ENCODE data around the gene SUGP2. TPM values are rescaled to one million over a fixed set of nuclear protein-coding genes. Genes with fewer than 3 reads are reported as not detected.

Gene SUGP2
- polyA plus RNA-seq, 3 donors, result 7.6 to 143 (median 8.2) TPM

DNA sequence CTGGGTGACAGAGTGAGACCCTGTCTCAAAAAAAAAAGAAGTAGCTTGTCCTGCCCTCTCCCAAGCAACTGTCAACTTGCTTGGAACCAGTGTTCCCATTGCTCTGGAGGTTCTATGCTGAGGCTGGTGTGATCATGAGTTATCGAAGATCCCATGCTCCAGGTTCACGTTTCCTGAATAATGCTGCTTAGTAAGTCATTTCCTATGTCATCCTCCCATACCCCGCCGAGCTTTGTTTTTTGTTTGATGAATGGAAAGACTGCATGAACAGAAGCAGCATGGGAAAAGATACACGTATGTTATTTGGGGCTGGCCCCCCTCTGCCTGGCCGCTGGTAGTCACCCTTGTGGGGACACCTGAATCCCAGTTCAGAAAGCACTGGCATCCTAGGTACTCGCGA lies 41.8 kb upstream of the SUGP2 start:
- Mint-ChIP-seq H3K4me1 (peaks cover 45% of the 10 kb centered on the region), H3K27ac (peak overlapping the region in 1 of 7 donors; percentile 47), H3K9me3 (no peaks in the 10 kb centered on the region), H3K4me3 (no peak overlapping the region), H3K36me3 (peaks cover 4 to 7% of the 10 kb centered on the region in 2 donors), H3K27me3 (ENCODE audit: low read depth in 3 of 3) (peaks cover 0 to 4% (median 0%) of the 10 kb centered on the region in 3 donors)
- Histone ChIP-seq H3K4me3 (replicated peaks in 1 of 3; ENCODE audit: low read depth in 2 of 3, low read length in 3 of 3) (no peak overlapping the region), H3K27me3 (ENCODE audit: control insufficient read depth in 2 of 2, insufficient read depth in 2 of 2, low read length in 2 of 2) (no peaks in the 10 kb centered on the region), H3K4me1 (ENCODE audit: control insufficient read depth in 1 of 2, insufficient read depth in 2 of 2, low read length in 2 of 2) (peaks cover 20 to 23% of the 10 kb centered on the region in 2 donors), H3K9me3 (replicated peaks in 1 of 2; ENCODE audit: control insufficient read depth in 1 of 2, insufficient read depth in 1 of 2, low read length in 2 of 2) (no peaks in the 10 kb centered on the region), H4K20me1 (ENCODE audit: insufficient read depth, low read length) (no peaks in the 10 kb centered on the region), H2AFZ (ENCODE audit: insufficient read depth, low read depth, low read length, poor library complexity, severe bottlenecking) (no peak overlapping the region), H3K27ac (ENCODE audit: low read depth in 1 of 2, low read length in 2 of 2) (no peak overlapping the region), H3K9ac (ENCODE audit: insufficient read depth, low read length, poor library complexity, severe bottlenecking) (no peak overlapping the region), H3K4me2 (replicated peaks; ENCODE audit: extremely low read depth, low read length, poor library complexity, severe bottlenecking) (no peak overlapping the region), H3K36me3 (replicated peaks in 1 of 2; ENCODE audit: control insufficient read depth in 1 of 2, insufficient read depth in 2 of 2, low read length in 2 of 2) (no peaks in the 10 kb centered on the region), H3K79me2 (ENCODE audit: insufficient read depth, low read length) (no peaks in the 10 kb centered on the region)
- intact Hi-C loops (cut with micrococcal nuclease), result no loop called here
- TF ChIP-seq CTCF (IDR thresholded peaks at IDR 0.05), result no peak
- WGBS (ENCODE audit: insufficient coverage), result 98% methylated on average over 4 of the region's 8 CpGs
- no peak for DNase-seq

DNA sequence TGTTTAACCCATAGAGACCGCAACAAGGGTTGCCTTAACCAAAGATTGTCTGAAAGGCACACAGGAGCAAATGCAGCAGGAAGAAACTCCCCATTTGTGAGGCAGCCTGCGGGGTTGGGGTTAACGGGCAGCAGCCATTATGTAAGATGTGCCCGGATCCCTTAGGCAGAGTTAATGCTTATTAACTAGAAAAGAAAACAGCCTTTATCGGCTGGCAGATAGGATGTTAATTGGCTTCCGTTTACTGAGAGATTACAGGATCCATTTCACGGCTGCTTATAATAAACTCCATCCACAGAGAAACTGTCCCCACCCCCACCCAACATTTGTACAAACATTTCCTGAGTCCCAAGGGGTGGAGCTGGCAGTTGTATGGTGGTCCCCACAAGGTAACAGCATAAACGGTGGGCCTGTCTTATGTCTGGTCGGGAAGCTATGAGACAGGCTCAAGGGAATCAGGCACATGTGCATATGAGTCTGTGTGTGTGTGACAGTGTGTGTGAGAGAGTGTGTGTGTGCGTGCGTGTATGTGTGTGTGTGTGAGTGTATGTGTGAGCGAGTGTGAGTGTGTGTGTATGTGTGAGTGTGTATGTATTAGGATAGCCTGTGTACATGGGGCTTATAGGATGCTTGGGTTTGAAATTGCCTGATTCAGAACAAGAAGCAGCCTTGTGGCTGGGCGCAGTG lies 41.0 kb upstream of the SUGP2 start:
- no peaks in the 10 kb centered on the region for H3K79me2 ChIP-seq (ENCODE audit: insufficient read depth, low read length)
- no peak overlapping the region for H3K4me3 Mint-ChIP-seq
- no peak overlapping the region for H3K9ac ChIP-seq (ENCODE audit: insufficient read depth, low read length, poor library complexity, severe bottlenecking)
- no peak overlapping the region for H2AFZ ChIP-seq (ENCODE audit: insufficient read depth, low read depth, low read length, poor library complexity, severe bottlenecking)
- no peak overlapping the region for H3K4me3 ChIP-seq (replicated peaks in 1 of 3; ENCODE audit: low read depth in 2 of 3, low read length in 3 of 3)
- no peak overlapping the region for H3K4me2 ChIP-seq (replicated peaks; ENCODE audit: extremely low read depth, low read length, poor library complexity, severe bottlenecking)
- no peaks in the 10 kb centered on the region for H3K36me3 ChIP-seq (replicated peaks in 1 of 2; ENCODE audit: control insufficient read depth in 1 of 2, insufficient read depth in 2 of 2, low read length in 2 of 2)
- H3K36me3 Mint-ChIP-seq, result peaks cover 4 to 7% of the 10 kb centered on the region in 2 donors
- no peaks in the 10 kb centered on the region for H3K9me3 ChIP-seq (replicated peaks in 1 of 2; ENCODE audit: control insufficient read depth in 1 of 2, insufficient read depth in 1 of 2, low read length in 2 of 2)
- peaks cover 0 to 4% (median 0%) of the 10 kb centered on the region in 3 donors for H3K27me3 Mint-ChIP-seq (ENCODE audit: low read depth in 3 of 3)
- WGBS (ENCODE audit: insufficient coverage), result 82% methylated on average over 7 of the region's 13 CpGs
- no peak overlapping the region for H3K27ac ChIP-seq (ENCODE audit: low read depth in 1 of 2, low read length in 2 of 2)
- no peak overlapping the region for H3K27ac Mint-ChIP-seq
- no peaks in the 10 kb centered on the region for H3K9me3 Mint-ChIP-seq
- DNase-seq, result no peak
- intact Hi-C loops (cut with micrococcal nuclease), result no loop called here
- H3K27me3 ChIP-seq (ENCODE audit: control insufficient read depth in 2 of 2, insufficient read depth in 2 of 2, low read length in 2 of 2), result no peaks in the 10 kb centered on the region
- H4K20me1 ChIP-seq (ENCODE audit: insufficient read depth, low read length), result no peaks in the 10 kb centered on the region
- H3K4me1 ChIP-seq (ENCODE audit: control insufficient read depth in 1 of 2, insufficient read depth in 2 of 2, low read length in 2 of 2), result peaks cover 20 to 25% of the 10 kb centered on the region in 2 donors
- H3K4me1 Mint-ChIP-seq, result peaks cover 41% of the 10 kb centered on the region
- TF ChIP-seq CTCF (IDR thresholded peaks at IDR 0.05), result no peak
